Caco-2 (cell line): ENCODE measurements around the gene ERBB3. TPM values are rescaled to one million over a fixed set of nuclear protein-coding genes. Genes with fewer than 3 reads are reported as not detected.

Source experiments
- BruUV-seq: library from RNA; stranded (reverse); fragments of 400-500 nt; replicated peaks from 2 replicates; lab custom pipeline; 2021; lab: Mats Ljungman, UMichigan
- CTCF ChIA-PET: fragments of 300-600 bp; sonication (Branson Sonifier 250); formaldehyde crosslinking; loops from one replicate; lab custom pipeline; 2022; ENCODE audit warnings: antibody characterized with exemption; lab: Charles Lee
- POLR2A ChIA-PET: fragments of 300-600 bp; sonication (Branson Sonifier 250); formaldehyde crosslinking; loops from one replicate; lab custom pipeline; 2022; ENCODE audit warnings: antibody characterized with exemption; lab: Charles Lee
- DNase-seq, 2 experiments: peaks; one replicate each; pipeline versions ENCODE4 v3.0.0 to v3.0.0-alpha.2; 2020 to 2022
- H3K27me3 ChIP-seq: replicated peaks from 2 replicates; pipeline ENCODE4 v1.6.0; 2011; ENCODE audit warnings: low read length; ENCODE audit not compliant: control insufficient read depth, insufficient read depth
- H3K36me3 ChIP-seq: 2 replicates; pipeline ENCODE4 v1.5.1; 2011; ENCODE audit warnings: low read length; ENCODE audit not compliant: control insufficient read depth, insufficient read depth
- H3K4me1 ChIP-seq: fragments of 250-450 bp; sonication (Bioruptor Pico); 2 replicates; pipeline ENCODE4 v1.5.1; 2020; ENCODE audit warnings: mild to moderate bottlenecking
- H3K4me3 ChIP-seq: 2 replicates; pipeline ENCODE4 v1.5.1; 2011; ENCODE audit warnings: low read depth, mild to moderate bottlenecking, control low read depth, low read length
- H3K9me3 ChIP-seq: fragments of 250-450 bp; sonication (Bioruptor Pico); 2 replicates; pipeline ENCODE4 v1.5.1; 2020; ENCODE audit warnings: mild to moderate bottlenecking, moderate library complexity
- H3K27ac Mint-ChIP-seq: one replicate; pipeline ENCODE4 v1.8.0; 2022; ENCODE audit warnings: mixed read lengths; ENCODE audit not compliant: unreplicated experiment
- H3K27me3 Mint-ChIP-seq: one replicate; pipeline ENCODE4 v1.8.0; 2022; ENCODE audit warnings: mixed read lengths; ENCODE audit not compliant: insufficient read depth, unreplicated experiment
- H3K36me3 Mint-ChIP-seq: one replicate; pipeline ENCODE4 v1.8.0; 2022; ENCODE audit warnings: mild to moderate bottlenecking, mixed read lengths; ENCODE audit not compliant: insufficient read depth, unreplicated experiment
- H3K4me1 Mint-ChIP-seq: one replicate; pipeline ENCODE4 v1.8.0; 2022; ENCODE audit warnings: low read depth, mixed read lengths; ENCODE audit not compliant: unreplicated experiment
- H3K4me3 Mint-ChIP-seq: one replicate; pipeline ENCODE4 v1.8.0; 2022; ENCODE audit warnings: mild to moderate bottlenecking, moderate library complexity, mixed read lengths; ENCODE audit not compliant: unreplicated experiment
- H3K9me3 Mint-ChIP-seq: one replicate; pipeline ENCODE4 v1.8.0; 2022; ENCODE audit warnings: mixed read lengths; ENCODE audit not compliant: unreplicated experiment
- intact Hi-C: fragments of 100-400 bp; cut with micrococcal nuclease; formaldehyde crosslinking; loops from one replicate; pipeline ENCODE4 v1.10.0; 2022; ENCODE audit not compliant: unreplicated experiment
- total RNA-seq: library from RNA; stranded (reverse); gene quantifications from 2 replicates; pipeline ENCODE4 v1.2.3, GENCODE V29; 2022
- TF ChIP-seq, protein P1 (sequence below), 2 experiments: fragments of 200-600 bp in 1 of 2; IDR thresholded peaks; 1 replicate in 1 of 2; 2 replicates in 1 of 2; pipeline versions ENCODE4 v1.5.1 to v1.8.0; 2011 to 2022; ENCODE audit warnings: antibody characterized with exemption in 1 of 2, control low read depth in 1 of 2, inconsistent platforms in 1 of 2, low read depth in 1 of 2, low read length in 1 of 2, mild to moderate bottlenecking in 1 of 2, moderate library complexity in 1 of 2; ENCODE audit not compliant: insufficient read depth in 1 of 2, severe bottlenecking in 1 of 2, unreplicated experiment in 1 of 2

Gene ERBB3
- total RNA-seq, 1 experiment from 2014 or later = 109 TPM

DNA sequence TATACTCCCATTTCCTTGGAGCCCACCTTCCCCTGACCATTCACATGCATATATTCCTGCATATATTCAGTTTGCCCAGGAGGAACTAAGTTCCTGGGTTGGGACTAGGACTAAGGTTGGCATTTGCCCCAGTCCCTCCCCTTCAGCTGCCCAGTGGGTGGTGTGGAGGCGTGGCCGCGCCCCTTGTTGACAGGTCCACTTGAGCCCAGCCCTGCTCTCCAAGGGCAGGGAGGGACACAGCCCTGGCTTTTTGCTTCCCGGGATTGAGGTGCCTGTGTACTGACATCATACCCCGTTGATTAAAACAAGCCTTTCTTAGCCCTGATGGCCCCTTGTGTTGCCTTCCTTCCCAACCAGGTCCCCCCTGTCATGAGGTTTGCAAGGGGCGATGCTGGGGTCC lies 7.3 kb downstream of the ERBB3 start:
- Histone ChIP-seq H3K36me3 (peaks cover 19% of the 10 kb centered on the region), H3K27me3 (no peaks in the 10 kb centered on the region), H3K4me1 (peaks cover 7% of the 10 kb centered on the region), H3K9me3 (no peaks in the 10 kb centered on the region), H3K4me3 (no peak overlapping the region)
- no TSS peak for BruUV-seq
- CTCF ChIA-PET = interaction anchor here (0.7 kb wide), 1 partner anchor 9 kb away, joined by 3 read pairs; no protein-coding TSS in a partner anchor
- no peak overlapping the region for H3K4me3 Mint-ChIP-seq
- intact Hi-C loops = no loop called here
- DNase-seq = no peak
- peaks cover 15% of the 10 kb centered on the region for H3K4me1 Mint-ChIP-seq
- TF ChIP-seq, protein P1, sequence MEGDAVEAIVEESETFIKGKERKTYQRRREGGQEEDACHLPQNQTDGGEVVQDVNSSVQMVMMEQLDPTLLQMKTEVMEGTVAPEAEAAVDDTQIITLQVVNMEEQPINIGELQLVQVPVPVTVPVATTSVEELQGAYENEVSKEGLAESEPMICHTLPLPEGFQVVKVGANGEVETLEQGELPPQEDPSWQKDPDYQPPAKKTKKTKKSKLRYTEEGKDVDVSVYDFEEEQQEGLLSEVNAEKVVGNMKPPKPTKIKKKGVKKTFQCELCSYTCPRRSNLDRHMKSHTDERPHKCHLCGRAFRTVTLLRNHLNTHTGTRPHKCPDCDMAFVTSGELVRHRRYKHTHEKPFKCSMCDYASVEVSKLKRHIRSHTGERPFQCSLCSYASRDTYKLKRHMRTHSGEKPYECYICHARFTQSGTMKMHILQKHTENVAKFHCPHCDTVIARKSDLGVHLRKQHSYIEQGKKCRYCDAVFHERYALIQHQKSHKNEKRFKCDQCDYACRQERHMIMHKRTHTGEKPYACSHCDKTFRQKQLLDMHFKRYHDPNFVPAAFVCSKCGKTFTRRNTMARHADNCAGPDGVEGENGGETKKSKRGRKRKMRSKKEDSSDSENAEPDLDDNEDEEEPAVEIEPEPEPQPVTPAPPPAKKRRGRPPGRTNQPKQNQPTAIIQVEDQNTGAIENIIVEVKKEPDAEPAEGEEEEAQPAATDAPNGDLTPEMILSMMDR (IDR thresholded peaks at IDR 0.05; ENCODE audit: insufficient read depth in 1 of 2, low read depth in 1 of 2, low read length in 1 of 2, severe bottlenecking in 1 of 2, unreplicated experiment in 1 of 2) = no peak
- no peak overlapping the region for H3K27ac Mint-ChIP-seq
- H3K9me3 Mint-ChIP-seq = no peaks in the 10 kb centered on the region
- POLR2A ChIA-PET = no interaction called here
- H3K36me3 Mint-ChIP-seq = peaks cover 85% of the 10 kb centered on the region
- H3K27me3 Mint-ChIP-seq = no peaks in the 10 kb centered on the region

DNA sequence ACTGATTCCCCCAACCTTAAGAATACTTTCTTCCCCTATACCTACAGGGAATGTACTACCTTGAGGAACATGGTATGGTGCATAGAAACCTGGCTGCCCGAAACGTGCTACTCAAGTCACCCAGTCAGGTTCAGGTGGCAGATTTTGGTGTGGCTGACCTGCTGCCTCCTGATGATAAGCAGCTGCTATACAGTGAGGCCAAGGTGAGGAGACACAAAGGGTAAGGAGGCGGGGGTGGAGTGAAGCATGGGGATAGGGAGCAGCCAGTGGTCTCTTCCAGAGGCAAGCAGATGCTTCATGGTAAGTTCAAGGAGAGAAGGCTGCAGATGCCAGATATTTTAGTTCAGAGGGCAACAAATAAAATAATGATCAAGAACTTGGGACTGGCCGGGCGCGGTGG lies 17.8 kb downstream of the ERBB3 start:
- intact Hi-C loops = no loop called here
- Mint-ChIP-seq H3K36me3 (peaks cover 94% of the 10 kb centered on the region), H3K4me1 (no peaks in the 10 kb centered on the region), H3K4me3 (no peak overlapping the region), H3K9me3 (no peaks in the 10 kb centered on the region), H3K27me3 (no peaks in the 10 kb centered on the region), H3K27ac (no peak overlapping the region)
- ChIA-PET POLR2A (interaction anchor here (0.5 to 1.2 kb wide), 3 partner anchors 11 to 129 kb away, joined by 4 to 14 read pairs (median 5); no protein-coding TSS in a partner anchor), CTCF (no interaction called here)
- H3K27me3 ChIP-seq = no peaks in the 10 kb centered on the region
- TF ChIP-seq, protein P1 (IDR thresholded peaks at IDR 0.05; ENCODE audit: insufficient read depth in 1 of 2, low read depth in 1 of 2, low read length in 1 of 2, severe bottlenecking in 1 of 2, unreplicated experiment in 1 of 2) = no peak
- BruUV-seq = no TSS peak
- no peaks in the 10 kb centered on the region for H3K9me3 ChIP-seq
- peaks cover 7% of the 10 kb centered on the region; the same call in 1 of the 2 replicates for H3K4me1 ChIP-seq
- H3K36me3 ChIP-seq = peaks cover 6% of the 10 kb centered on the region
- no peak overlapping the region for H3K4me3 ChIP-seq
- DNase-seq = no peak

GRCh38 chr12:56098592-56098991 lies 18.6 kb downstream of the ERBB3 start:
- BruUV-seq = no TSS peak

More at GRCh38 chr12:56098592-56098991, 18.6 kb downstream of the ERBB3 start:
- ChIA-PET POLR2A (interaction anchor here (1.2 kb wide), 1 partner anchor 19 kb away, joined by 14 read pairs; no protein-coding TSS in a partner anchor), CTCF (no interaction called here)
- no peak for DNase-seq
- Histone ChIP-seq H3K27me3 (no peaks in the 10 kb centered on the region), H3K4me3 (no peak overlapping the region), H3K9me3 (no peaks in the 10 kb centered on the region), H3K36me3 (peaks cover 6% of the 10 kb centered on the region), H3K4me1 (peaks cover 13% of the 10 kb centered on the region)
- Mint-ChIP-seq H3K27me3 (no peaks in the 10 kb centered on the region), H3K9me3 (no peaks in the 10 kb centered on the region), H3K4me1 (peaks cover 7% of the 10 kb centered on the region), H3K4me3 (no peak overlapping the region), H3K27ac (no peak overlapping the region), H3K36me3 (peaks cover 86% of the 10 kb centered on the region)
- TF ChIP-seq, protein P1 (IDR thresholded peaks at IDR 0.05; ENCODE audit: insufficient read depth in 1 of 2, low read depth in 1 of 2, low read length in 1 of 2, severe bottlenecking in 1 of 2, unreplicated experiment in 1 of 2) = no peak
- intact Hi-C loops = no loop called here
